NOMO-1 (cell line): ENCODE results near the gene ABCA4.
A peak's percentile ranks its signal among the peaks of the same experiment; 100 is the strongest.
"Not testable (repeated sequence)": the region's sequence is repeated elsewhere in the genome, so short reads cannot be mapped to it uniquely, and the experiment has no call there.

Experiments used
- DNase-seq, 2 experiments: peaks; one replicate each; lab custom pipeline; 2025; ENCODE audit not compliant: unreplicated experiment in 2 of 2; lab: John Stamatoyannopoulos, UW

The ABCA4 gene

DNA sequence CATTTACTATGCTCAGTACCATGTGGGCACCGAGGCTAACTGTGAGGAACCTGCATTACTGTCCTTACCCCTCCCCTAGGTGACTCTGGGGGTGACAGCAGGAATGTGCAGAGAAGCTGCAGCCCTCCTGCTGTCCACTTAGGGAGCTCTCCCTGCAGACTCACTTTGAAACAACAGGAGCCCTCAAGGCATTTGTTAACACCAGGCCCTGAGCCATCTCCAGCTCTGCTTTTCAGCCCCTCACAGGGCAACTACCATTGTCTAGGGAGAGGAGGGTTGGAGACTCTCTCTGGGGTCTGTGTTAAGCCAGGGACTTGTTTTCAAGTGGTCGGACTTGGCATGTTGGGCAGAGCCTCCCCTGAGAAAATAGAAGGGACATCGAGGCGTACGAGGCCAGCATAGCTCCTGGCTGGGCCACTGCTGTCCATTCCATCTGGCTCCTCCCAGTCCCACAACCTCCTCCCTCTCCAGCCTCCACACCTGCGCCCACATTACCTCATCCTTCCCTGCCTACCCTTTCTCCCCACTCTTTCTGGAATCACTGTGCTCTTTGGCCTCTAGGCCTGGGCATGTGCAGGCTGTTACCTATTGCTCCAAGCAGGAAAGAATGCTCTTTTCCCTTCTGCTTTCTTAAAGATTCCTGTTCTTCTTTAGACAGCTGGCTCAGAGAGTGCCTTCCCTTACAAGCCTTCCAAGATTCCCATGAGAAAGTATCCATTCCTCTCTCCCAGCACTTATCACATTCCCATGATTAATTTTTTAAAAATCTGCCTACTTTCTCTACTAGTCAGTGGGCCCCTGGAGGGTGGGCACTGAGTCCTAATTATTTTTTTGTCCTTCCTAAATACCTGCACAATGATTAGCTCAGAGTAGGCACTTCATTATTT, 109.0 kb downstream of the ABCA4 start:
- DNase-seq = no peak

GRCh38 chr1:94011129-94011528, 109.8 kb downstream of the ABCA4 start:
- DNase-seq = peak in 1 of 2 experiments; percentile 8

GRCh38 chr1:94009304-94009703, 111.6 kb downstream of the ABCA4 start:
- DNase-seq = no peak

- no peak for DNase-seq
Measured at GRCh38 chr1:94006604-94007003, 114.3 kb downstream of the ABCA4 start.

DNA sequence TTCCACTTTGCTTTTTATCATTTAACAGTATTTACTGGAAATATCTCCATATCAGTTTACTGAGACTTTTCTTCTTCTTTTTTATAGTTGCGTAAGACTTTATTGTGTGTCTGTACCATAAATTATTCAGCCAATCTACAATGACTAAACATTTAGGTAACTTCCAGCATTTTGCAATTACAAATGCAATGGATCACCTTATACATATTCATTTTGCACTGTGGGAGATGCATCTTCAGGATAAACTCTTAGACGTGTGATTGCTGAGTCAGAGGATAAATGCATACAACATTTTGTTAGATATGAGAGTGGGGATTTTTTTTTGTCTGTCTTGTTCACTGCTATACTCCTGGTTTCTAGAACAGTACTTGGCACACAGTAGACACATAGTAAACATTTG, 116.0 kb downstream of the ABCA4 start:
- DNase-seq = peak in 1 of 2 experiments; percentile 53

GRCh38 chr1:94002046-94002787, 118.7 kb downstream of the ABCA4 start:
- no peak for DNase-seq

GRCh38 chr1:94001397-94002045, 119.4 kb downstream of the ABCA4 start:
- no peak for DNase-seq

DNA sequence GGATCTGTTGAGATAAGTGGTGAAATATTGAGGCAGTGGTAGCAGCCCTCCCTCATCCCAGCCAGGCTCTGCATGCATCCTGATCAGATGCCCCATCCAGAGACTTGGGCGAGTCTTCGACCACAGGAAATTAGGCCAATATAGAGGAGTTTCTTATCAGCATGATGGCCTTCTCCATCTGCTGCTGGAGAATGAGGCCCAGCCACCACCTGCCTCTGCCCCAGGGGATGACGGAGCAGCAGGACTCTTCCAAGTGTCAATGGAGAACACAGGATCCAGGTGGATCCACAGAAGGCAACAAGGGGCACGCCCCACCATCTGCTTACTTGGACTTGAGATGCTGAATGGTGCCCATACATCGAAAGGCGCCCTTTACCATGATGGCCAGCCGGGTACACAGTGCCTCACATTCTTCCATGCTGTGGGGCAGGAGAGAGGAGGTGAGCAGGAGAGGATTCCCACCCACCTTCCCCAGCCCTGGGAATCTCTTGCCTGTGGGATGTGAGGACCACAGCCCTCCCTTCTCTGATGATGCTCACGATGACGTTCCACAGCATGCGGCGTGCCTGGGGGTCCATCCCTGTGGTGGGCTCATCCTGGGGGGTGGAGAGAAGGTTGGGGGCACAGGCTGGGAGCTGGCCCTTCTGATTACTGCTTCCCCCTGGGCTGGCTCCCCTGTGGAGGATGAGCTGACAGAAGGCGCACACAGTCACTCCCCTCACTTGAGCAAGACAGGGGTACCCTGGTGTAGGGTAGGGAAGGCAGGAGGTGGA, 120.3 kb downstream of the ABCA4 start:
- DNase-seq = no peak

DNA sequence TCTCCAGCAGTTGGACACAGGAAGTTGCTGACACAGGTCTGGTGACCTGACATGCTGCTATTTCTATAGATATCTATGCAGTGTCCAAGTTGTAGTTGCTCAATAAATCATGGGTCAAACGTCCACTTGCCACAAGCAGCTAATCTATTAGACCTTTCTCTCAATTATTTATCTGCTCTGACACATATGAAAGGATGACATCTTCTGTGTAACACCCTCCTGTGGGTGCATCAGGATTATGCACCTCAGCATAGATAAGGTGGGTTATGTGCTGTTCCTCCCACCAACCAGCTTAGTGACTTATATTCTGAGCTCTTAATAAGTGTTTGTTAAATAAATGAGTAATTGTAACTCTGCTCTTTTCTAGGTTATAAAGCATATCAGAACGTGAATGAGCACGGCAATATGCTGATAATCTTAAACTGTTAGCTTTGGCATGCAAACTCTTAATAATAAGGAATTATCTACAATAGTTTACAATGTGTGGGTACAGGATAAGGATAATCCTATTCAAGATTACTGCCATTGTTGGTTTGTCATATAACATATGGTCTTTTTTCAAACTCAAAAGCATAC, 121.0 kb downstream of the ABCA4 start:
- DNase-seq = no peak

DNA sequence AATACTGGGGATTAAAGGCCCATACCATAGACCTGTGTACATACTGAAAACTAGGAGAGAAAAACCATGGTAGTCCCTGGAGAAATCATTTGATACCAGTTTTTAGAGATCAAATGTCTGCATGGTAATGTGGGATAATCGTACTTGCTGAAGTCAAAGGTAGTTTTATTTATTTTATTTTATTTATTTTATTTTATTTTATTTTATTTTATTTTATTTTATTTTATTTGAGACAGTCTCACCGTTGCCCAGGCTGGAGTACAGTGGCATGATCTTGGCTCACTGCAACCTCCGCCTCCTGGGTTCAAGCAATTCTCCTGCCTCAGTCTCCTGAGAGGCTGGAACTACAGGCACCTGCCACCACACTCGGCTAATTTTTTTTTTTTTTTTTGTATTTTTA, 122.4 kb downstream of the ABCA4 start:
- DNase-seq = not testable (repeated sequence)

DNA sequence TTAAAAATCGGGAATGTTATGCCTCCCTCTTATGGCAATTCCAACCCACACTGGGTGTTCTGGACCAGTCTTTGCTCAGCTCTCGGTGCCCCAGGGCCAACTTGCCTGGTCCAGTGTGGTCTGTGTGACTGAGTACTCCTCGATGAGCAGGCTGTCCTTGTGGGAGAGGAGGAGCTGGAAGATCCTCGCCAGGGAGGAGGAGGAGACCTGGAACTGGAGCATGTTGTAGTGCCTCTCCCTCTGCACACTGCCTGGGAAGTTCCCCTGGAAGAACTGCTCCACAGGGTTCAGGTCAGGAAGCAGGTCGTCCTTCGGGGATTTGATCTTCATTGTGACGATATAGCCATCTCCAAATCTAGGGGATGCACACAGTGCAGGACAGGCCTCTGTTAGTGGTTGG, 123.2 kb downstream of the ABCA4 start:
- no peak for DNase-seq

GRCh38 chr1:93995837-93996536, 125.0 kb downstream of the ABCA4 start:
- no peak for DNase-seq

DNA sequence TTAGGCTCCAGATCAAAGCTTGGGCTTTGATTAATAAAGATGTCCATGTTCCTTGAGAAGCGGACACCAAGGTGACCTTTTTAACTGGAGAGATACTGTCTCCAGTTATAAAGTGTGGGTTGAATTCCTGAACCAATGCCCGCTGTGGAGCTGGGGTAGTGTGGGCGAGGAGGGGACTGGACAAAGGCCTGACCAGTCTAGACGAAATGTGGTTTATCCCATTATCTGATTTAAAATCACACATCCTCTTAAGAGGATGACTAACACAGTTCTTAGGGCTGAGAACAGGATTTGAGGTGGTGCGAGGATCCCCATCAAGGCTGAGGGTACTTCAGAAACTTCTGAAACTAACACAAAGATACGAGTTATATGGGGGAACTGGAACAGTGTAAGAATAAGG, 127.2 kb downstream of the ABCA4 start:
- no peak for DNase-seq

GRCh38 chr1:93992954-93993353, 128.0 kb downstream of the ABCA4 start:
- no peak for DNase-seq

DNA sequence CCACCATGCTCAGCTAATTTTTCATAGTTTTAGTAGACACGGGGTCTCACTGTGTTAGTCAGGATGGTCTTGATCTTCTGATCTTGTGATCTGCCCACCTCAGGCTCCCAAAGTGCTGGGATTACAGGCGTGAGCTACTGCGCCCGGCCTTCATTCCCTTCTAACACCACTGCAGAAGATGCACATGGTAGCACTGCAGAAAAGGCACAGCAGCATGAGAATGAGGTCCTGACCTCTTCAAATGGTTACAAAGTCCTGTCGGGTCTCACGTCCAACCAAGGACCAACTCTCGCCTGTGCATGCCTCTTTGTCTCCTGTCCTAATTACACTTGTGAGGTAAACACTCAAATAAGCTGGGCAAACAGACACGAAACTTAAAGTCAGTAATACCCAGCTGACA, 128.8 kb downstream of the ABCA4 start:
- DNase-seq = no peak

- peak; percentile 42 to 65 for DNase-seq
Measured at GRCh38 chr1:93991271-93991670, 129.7 kb downstream of the ABCA4 start.

DNA sequence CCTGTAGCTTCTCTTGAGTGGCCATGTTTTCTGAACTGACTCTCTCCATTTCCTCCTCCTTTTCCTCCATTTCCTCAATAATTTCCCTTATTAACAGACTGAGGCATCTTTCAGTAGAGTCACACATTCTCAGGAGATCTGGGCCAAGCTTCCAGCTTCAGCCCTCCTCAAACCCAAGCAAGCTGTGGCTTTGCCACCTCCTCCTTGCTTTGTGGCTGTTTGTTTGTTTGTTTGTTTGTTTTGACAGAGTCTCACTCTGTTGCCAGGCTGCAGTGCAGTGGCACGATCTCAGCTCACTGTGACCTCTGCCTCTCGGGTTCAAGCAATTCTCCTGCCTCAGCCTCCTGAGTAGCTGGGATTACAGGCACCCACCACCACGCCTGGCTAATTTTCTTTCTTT, 130.5 kb downstream of the ABCA4 start:
- DNase-seq = not testable (repeated sequence)

GRCh38 chr1:93990010-93990409, 130.9 kb downstream of the ABCA4 start:
- no peak for DNase-seq

- DNase-seq = no peak
Measured at GRCh38 chr1:93989601-93990000, 131.3 kb downstream of the ABCA4 start.
